ENCODE results near the gene CMIP. TPM values are rescaled to one million over a fixed set of nuclear protein-coding genes. Genes with fewer than 3 reads are reported as not detected.

CMIP gene
- total and polyA plus RNA-seq, 10 of the 15 experiments (the other 5 are each of a cell fraction or from before 2014, with no cell fraction given): 1.2 to 43.2 (median 4.4) TPM

DNA sequence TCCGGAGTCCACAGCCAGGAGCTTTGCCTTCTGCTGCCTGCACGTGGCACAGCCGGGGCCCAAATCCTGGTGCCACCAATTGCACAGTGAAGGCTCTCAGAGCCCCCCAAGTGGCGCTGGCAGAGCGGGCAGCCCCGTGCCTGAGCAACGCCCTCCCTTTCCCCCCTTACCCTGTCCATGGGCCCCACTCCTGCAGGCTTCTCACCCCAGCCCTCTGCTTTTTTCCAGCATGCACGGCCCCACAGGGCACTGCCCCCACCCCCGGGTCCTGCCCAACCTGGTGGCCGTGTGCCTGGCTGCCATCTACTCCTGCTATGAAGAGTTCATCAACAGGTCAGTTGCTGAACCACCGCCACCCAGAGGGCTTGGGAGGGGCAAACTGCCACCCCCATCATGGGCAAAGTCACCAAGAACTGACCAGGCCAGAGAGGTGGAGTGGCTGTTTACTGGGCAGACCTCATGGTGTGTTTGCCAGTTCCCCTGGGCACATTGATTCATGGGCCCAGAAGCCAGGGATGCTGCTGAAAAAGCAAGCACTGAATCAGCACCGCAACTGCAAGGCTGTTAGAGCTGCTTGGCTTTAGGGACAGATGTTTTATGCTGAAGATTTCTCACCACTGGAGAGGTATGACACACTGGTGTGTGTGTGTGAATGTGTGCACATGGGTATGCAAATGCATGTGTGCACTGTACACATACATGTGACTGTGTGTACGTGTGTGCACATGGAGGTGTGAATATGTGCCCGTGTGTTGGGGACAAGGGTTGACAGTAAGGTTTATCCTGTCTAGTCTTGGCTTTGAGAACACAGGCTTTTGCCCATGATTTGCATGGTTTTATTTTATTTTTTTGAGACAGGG, 227.4 kb downstream of the CMIP start:
- FAIRE-seq: no peak
- no peaks in the 10 kb centered on the region for H3K27me3 ChIP-seq (replicated peaks in 1 of 2; ENCODE audit: control insufficient read depth in 2 of 2, insufficient read depth in 2 of 2, low read length in 1 of 2)
- RAD21 ChIA-PET (ENCODE audit: unreplicated experiment): no interaction called here

More for the DNA sequence above, 227.4 kb downstream of the CMIP start:
- Histone ChIP-seq H3K4me1 (ENCODE audit: control insufficient read depth, insufficient read depth, low read length) (no peaks in the 10 kb centered on the region), H3K9me3 (replicated peaks; ENCODE audit: control insufficient read depth, insufficient read depth, low read length) (no peaks in the 10 kb centered on the region), H2AFZ (ENCODE audit: control insufficient read depth, low read depth, low read length) (no peak overlapping the region), H3K4me2 (ENCODE audit: control insufficient read depth, insufficient read depth) (no peak overlapping the region), H4K20me1 (ENCODE audit: control insufficient read depth, insufficient read depth) (no peaks in the 10 kb centered on the region), H3K79me2 (ENCODE audit: control insufficient read depth, insufficient read depth, low read length) (no peaks in the 10 kb centered on the region), H3K27ac (ENCODE audit: control insufficient read depth, insufficient read depth) (no peak overlapping the region), H3K9ac (ENCODE audit: control insufficient read depth, insufficient read depth, low read length) (no peak overlapping the region), H3K4me3 (no peak overlapping the region), H3K36me3 (ENCODE audit: control insufficient read depth in 2 of 2, insufficient read depth in 2 of 2, low read length in 1 of 2) (peaks cover 1 to 3% of the 10 kb centered on the region in 2 experiments; a peak in 2 of 4 replicates)
- POLR2A ChIA-PET: interaction anchor here (0.6 kb wide), 1 partner anchor 674 kb away, joined by 3 read pairs; no protein-coding TSS in a partner anchor
- SMC1A ChIA-PET (ENCODE audit: uncharacterized antibody, unreplicated experiment): no interaction called here
- intact Hi-C loops (cut with micrococcal nuclease; ENCODE audit: unreplicated experiment) (no loop called here), in situ Hi-C loops (cut with MboI) (no loop called here)
- CTCF ChIA-PET: no interaction called here
- BruUV-seq (replicated peaks): no TSS peak
- 84% methylated on average over 14 of the region's 14 CpGs for WGBS (ENCODE audit: insufficient coverage, insufficient replicate concordance, low lambda C conversion rate, missing lambda C conversion rate)
- ATAC-seq (no peak), DNase-seq (ENCODE audit: low read depth, low spot score) (no peak)
- no peak for TF ChIP-seq E2F4 (IDR thresholded peaks at IDR 0.05; ENCODE audit: low read depth, low read length)
- TF ChIP-seq BHLHE40 (IDR thresholded peaks at IDR 0.05; ENCODE audit: borderline replicate concordance in 1 of 2, low read depth in 2 of 2, low read length in 1 of 2): no peak
- no peak for TF ChIP-seq TCF12 (IDR thresholded peaks at IDR 0.05; ENCODE audit: low read depth, low read length)
- TF ChIP-seq ZNF207 (IDR thresholded peaks at IDR 0.05; ENCODE audit: borderline replicate concordance): no peak
- no peak for TF ChIP-seq GATAD2B (conservative IDR thresholded peaks at IDR 0.05; ENCODE audit: low read depth)
- TF ChIP-seq E4F1 (IDR thresholded peaks at IDR 0.05; ENCODE audit: borderline replicate concordance, partially characterized antibody): no peak
- TF ChIP-seq MYC (IDR thresholded peaks at IDR 0.05; ENCODE audit: insufficient read depth, insufficient read length, insufficient replicate concordance, low read length, severe bottlenecking): no peak
- TF ChIP-seq EED (IDR thresholded peaks at IDR 0.05; ENCODE audit: low read depth): no peak
- no peak for TF ChIP-seq NFYA (IDR thresholded peaks at IDR 0.05; ENCODE audit: borderline replicate concordance, low read depth, low read length)
- no peak for TF ChIP-seq ZNF622 (IDR thresholded peaks at IDR 0.05)
- TF ChIP-seq, protein P1, sequence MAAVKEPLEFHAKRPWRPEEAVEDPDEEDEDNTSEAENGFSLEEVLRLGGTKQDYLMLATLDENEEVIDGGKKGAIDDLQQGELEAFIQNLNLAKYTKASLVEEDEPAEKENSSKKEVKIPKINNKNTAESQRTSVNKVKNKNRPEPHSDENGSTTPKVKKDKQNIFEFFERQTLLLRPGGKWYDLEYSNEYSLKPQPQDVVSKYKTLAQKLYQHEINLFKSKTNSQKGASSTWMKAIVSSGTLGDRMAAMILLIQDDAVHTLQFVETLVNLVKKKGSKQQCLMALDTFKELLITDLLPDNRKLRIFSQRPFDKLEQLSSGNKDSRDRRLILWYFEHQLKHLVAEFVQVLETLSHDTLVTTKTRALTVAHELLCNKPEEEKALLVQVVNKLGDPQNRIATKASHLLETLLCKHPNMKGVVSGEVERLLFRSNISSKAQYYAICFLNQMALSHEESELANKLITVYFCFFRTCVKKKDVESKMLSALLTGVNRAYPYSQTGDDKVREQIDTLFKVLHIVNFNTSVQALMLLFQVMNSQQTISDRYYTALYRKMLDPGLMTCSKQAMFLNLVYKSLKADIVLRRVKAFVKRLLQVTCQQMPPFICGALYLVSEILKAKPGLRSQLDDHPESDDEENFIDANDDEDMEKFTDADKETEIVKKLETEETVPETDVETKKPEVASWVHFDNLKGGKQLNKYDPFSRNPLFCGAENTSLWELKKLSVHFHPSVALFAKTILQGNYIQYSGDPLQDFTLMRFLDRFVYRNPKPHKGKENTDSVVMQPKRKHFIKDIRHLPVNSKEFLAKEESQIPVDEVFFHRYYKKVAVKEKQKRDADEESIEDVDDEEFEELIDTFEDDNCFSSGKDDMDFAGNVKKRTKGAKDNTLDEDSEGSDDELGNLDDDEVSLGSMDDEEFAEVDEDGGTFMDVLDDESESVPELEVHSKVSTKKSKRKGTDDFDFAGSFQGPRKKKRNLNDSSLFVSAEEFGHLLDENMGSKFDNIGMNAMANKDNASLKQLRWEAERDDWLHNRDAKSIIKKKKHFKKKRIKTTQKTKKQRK (IDR thresholded peaks at IDR 0.05; ENCODE audit: low read depth, low read length): no peak
- no peak for TF ChIP-seq POLR2AphosphoS5 (IDR thresholded peaks at IDR 0.05; ENCODE audit: low read length)
- no peak for TF ChIP-seq ASH2L (IDR thresholded peaks at IDR 0.05; ENCODE audit: borderline replicate concordance, low read depth)
- TF ChIP-seq NFYB (IDR thresholded peaks at IDR 0.05; ENCODE audit: insufficient read depth, low read depth, low read length): no peak
- no peak for TF ChIP-seq JUND (IDR thresholded peaks at IDR 0.05; ENCODE audit: low read depth, low read length)

All from GM12878 (cell line).